ENCODE data around the gene BPIFB4.
"Not testable (repeated sequence)": the region's sequence is repeated elsewhere in the genome, so short reads cannot be mapped to it uniquely, and the experiment has no call there.

BPIFB4 gene

DNA sequence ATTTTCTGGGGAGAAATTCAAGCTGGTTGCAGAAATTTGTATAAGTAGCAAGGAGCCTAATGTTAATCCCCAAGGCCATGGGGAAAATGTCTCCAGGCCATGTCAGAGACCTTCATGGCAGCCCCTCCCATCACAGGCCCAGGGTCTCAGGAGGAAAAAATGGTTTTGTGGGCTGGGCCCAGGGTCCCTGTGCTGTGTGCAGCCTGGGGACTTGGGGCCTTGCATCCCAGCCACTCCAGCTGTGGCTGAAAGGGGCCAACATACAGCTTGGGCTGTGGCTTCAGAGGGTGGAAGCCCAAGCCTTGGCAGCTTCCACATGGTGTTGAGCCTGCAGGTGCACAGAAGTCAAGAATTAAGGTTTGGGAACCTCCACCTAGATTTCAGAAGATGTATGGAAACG is 42.9 kb downstream of the BPIFB4 start:
- DNase-seq: not testable (repeated sequence)

DNA sequence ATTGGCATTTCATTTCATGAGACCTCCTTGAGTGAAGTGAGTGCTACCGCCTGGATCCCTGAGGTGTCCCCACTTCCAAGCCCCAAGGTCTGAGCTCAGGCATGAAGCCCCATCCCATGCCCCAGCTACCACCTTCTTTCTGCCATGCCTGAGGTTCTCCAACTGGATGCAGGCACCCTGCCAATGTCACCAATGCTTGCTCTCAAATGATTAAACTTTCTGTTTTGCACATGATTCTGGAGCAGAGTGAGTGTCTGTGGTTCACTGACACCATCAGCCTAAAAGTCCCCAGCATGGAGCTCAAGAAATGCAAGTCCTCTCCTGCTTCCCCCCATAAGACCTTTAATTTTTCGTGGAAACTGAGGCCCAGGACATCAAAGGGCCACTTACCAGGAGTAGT is 44.8 kb downstream of the BPIFB4 start:
- no peak for DNase-seq

DNA sequence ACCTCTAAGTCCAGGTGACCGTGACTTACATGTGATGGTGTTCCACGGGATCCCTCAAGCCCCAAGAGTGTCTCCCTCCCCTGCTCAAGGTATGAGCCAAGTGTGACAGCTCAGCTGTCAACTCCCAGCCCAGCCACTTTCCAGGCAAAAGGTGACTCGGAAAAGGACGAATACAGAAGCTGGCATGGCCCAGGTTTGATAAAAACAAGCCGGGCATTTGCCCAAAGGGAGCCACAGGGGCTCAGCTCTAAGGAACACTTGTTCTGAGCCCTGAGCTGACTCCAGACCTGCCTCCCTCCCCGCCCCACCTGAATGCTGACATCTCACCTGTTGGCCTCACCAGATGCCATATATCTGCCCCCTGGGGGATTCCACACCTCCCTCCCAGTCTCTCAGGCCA is 45.6 kb downstream of the BPIFB4 start:
- DNase-seq: no peak

DNA sequence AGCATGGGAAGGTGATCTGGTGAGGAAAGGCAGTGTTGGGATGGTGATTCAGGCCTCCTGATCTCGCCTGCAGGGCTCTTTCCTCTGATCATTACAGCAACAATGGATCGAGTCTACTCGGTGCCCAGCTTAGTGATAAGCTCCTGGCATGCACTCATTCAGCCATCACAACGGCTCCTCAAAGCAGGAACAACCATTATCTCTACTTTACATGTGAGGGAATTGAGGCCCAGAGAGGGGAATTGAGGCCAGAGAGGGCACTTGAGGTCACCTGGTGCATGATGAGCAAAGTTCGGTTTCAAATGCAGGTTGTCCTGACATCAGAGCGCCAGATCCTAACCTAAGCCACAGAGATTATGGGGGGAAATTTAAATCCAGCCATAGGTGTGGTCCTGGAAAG is 46.5 kb downstream of the BPIFB4 start:
- no peak for DNase-seq

DNA sequence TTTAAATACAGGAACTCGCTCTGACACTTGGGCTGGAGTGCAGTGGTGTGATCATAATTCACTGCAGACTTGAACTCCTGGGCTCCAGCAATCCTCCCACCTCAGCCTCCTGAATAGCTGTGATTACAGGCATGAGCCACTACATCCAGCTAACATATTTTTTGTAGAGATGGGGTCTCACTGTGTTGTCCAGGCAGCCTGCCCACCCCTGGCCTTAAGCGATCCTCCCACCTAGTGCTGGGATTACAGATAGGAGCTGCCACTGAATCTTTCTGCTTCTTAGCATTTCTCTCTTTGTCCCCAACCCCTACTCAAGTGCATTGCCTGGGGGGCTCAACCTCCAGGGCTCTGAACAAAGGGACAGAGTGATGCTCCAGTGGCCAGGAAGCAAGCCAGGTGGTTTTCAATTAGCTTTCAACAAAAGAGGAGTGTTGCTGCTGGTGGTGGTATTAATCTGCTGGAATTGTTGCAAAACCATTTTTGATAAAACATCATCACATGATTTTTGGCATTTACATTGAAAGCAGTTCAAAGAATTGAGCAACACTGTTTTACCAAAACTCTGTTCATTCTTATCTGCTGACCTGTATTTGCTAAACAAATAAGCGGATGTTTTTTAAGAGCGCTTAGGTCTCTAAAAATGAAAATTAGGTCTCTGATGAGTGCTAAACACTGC is 48.1 kb downstream of the BPIFB4 start:
- no peak for DNase-seq

DNA sequence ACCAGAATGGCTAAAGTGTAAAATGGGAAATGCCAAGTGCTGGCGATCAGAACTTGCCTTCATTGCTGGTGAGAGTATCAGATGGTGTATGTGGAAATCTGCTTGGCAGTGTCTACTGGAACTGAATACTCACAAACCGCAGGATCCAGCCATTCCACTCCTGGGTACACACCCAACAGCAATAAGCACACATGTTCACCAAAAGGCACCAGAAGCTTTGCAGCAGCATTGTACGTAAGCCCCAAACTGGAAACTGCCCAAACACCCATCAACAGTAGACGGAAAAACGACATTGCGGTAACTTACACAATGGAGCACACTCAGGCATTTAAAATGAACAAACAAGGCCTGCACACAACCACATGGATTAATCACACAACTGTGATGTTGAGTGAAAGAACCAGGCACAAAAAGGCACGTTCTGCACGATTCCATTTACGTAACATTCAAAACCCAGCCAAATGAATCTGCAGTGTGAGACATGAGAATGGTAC is 51.2 kb downstream of the BPIFB4 start:
- DNase-seq: no peak

DNA sequence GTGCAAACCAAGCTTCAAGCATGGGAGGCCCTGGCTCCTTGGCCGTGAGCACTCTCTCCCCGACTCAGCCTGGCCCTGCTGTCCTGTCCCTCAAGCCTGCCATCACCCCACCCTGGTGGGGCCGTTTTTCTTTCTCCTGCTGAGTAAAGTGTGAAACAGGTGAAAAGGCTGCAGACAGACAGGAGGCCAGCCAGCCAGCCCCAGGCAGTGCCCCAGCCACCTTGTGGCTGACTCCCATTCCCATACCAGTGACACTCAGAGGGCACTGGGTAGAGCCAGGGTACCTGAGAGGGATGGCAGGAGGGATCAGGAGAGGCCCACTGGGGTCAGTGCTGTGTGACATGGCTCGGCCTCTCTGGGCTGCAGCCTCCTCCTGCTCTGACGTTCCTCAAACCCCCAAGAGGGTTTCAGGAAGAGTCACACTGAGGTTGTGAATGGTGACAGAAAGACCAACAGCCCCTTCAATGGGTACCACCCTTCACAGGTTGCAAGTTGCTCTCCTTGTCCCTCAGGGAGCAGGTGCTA is 52.6 kb downstream of the BPIFB4 start:
- no peak for DNase-seq

DNA sequence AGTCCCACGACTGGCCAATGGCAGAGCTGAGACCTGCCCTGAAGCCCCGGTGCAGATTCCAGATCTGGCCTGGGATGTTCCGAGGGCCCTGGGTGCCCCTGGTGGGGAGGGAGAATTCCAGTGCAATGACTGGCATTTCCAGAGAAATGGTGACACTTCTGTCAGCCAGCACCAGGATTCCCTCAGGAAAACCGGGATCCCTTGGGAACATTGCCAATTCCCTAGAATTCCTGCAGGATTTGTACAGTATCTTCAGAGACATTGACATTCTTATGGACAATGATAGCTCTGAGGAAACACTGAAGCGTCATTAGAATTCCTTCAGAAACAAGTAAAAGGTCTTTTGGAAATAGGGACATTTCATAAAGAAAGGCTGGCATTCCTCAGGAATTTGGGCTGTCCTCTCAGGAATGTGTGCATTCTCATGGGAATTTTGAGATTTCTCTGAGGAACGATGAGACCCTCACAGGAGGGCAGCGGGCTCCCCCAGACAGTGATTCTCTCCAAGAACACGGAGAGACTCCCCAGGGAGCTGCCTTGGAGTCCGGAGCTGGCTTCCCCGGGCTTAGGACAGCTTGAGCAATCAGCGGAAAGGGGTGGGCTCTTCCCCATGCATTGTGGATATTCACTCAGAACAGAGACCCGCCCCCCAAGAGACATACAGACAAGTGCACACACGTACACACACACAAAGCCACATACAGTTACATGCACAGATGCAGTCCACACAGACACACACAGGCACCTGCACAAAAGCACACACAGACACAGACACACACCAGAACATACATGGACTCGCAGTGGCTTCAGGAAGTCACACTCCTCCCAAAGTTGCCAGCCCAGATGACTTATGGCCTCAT is 53.3 kb downstream of the BPIFB4 start:
- no peak for DNase-seq

DNA sequence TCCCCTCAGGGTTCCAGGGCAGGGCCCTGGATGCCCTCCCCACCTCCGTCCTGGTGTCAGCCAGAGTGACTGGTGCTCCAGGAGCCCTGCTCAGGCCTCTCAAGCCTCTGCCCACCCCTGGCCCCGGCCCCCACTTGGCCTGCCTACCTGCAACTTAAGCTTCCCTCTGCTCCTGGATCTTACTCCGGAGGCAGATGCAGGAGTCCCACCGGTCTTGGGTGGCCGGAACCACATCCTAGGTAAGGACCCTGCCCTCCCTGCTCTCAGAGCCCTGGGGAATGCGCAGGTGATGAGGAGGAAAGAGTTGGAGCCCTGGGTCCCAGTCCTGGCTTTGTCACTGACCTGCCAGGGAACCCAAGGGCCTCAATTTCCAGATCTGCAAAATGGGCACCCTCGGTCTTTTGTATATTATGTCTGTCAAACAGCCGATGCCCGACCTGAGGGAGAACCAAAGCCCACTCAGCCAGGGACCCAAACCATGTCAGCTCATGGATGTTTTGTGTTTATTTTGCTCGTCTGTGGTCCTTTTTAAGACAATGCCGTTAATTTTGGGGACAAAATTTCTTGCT is 54.0 kb downstream of the BPIFB4 start:
- DNase-seq: no peak

DNA sequence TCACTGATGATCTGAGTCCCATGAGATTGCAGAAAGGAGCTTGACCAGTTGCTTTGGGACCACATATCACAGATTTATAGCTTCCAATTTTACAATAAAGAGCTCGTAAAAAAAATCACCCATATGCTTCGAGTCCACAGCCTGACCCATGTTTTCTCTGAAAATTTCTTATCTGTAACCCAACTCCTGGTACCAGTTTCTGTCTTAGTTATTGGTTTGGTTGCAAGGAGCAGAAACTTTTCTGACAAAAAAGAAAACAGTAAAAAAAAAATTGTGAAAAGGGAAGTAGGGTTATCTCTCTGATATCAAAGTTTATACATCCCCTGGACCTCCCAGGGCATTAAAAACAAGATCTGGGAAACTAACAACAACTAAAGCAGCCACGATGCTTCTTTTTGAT is 57.8 kb downstream of the BPIFB4 start:
- no peak for DNase-seq

DNA sequence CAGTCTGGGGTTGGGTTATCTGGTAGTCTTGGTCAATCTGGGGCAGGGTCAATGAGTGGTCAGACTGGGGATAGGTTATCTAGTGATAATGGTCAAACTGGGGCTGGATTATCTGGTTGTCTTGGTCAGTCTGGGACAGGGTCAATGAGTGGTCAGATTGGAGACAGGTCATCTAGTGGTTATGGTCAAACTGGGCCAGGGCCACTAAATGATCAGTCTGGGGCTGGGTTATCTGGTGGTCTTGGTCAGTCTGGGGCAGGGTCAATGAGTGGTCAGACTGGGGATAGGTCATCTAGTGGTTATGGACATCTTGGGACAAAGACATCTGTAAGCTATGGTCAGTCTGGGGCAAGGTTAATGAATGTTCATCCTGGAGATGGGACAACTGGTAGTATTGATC is 60.0 kb downstream of the BPIFB4 start:
- no peak for DNase-seq

DNA sequence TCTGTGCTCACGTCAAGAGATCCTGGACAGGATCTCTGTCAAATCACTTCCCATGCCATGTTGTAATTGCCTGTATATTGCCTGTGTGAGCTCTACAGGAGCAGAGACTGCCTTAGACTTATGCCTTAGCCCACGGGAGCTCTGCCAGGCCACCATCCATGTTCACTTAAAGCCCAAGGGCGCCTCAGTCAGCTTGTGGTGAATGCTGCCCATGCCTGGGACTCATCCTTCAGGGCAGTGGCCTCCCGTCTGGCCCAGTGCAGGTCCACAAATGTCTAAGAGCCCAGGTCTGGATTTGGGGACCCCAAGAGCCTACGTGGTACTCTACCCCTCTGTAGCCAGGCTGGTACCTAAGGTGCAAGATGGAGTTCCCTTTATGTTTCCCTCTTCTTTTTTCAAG is 66.1 kb downstream of the BPIFB4 start:
- no peak for DNase-seq

DNA sequence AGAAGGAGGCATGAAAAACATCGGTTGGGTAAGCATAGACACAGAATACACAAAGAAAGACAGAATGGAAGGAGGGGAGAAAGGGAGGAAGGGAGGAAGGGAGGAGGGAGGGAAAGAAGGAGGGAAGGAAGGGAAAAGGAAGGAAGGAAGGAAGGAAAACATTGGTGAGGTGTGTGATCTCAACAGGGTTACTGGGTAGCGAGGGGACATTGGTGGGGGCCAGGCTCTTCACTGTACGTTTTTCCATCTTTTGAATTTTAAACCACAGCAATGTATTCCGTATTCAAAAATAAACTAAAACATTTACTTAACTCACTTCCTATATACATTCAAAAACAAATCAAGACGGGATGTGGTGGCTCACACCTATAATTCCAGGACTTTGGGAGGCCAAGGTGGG is 67.9 kb downstream of the BPIFB4 start:
- no peak for DNase-seq

DNA sequence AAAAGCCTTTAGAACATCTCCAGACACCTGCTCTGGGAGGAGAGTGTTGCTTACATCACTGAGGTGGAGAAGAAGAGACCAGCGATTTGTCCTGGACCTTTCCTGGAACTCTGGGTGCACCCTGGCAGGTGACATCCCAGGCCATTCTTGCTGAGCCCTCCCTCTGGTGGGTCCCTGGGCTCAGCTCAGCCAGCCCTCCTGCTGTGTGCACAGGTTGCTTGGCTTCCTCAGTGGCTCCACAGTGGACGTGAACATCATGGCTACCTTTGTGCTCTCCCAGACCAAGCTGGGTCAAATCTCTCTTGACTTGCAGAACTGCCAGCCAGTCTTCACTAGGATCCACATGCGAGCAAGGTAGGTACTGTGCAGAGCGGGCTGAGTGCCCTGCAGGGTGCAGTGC is 68.6 kb downstream of the BPIFB4 start:
- no peak for DNase-seq

DNA sequence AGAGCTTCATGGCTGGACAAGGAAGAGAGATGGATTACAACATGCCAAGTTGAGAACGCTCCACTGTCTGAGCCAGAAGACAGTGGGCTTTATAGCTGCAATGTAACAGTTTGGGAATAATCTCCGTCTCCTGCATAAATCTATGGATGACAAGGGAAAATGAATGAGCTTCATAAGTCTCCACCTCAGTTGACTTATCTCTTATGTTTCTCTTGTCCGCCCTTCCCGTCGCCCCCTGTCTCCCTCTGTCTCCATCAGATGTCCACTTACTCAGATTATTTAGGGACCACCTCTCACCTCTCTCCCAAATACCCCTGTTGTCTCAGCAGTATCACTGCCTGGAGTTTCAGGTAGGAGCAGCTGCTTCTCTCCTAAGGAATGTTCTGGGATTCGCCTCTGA is 74.8 kb downstream of the BPIFB4 start:
- no peak for DNase-seq

DNA sequence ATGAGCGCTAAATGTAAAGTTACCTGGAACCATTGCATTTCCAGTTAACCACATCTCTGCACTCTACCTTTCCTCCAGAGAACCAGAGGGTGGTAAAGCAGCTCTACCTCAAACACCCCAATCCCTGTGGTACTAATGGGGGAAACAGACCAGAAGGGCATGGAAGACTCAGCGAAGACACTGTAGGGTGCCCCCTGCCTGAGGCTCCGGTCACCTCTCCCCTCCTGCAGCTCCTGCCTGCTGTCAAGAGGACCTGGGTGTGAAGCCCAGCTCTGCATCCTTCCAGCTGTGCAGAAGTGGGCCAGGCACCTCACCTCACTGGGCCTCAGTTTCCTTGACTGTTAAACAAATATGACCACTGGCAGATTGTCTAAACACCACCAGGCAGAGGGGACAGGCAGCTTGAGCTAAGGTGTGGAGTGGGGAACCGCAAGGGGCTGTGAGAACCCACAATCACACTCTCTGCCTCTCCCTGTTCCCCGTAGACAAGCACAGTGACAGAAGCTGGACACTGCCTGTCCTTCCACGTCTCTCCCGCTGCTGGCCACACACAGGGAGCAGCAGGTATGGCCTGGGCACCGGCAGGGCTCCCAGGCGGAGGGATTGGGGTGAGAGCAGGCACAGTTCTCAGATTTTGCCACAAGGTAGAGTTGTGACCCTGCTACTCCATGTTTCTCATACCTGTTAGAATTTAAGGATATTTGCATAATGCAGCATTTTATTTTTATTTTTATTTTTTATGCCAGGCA is 79.4 kb downstream of the BPIFB4 start:
- no peak for DNase-seq

DNA sequence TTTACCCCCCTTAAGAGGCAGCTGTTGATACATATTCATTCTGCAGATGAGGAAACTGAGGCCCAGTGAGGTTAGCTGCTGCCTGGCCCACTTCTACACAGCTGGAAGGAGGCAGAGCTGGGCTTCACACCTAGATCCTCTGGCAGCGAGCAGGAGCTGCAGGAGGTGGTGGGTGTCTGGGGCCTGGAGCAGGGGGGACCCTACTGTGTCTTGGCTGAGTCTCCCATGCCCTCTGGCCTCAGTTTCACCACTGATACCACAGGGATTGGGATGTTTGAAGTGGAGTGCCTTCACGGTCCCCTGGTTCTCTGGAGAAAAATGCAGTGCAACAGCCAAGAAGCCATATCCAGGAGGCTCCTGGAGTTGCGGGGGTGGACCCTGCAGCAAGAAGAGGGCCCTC is 80.3 kb downstream of the BPIFB4 start:
- DNase-seq: no peak

DNA sequence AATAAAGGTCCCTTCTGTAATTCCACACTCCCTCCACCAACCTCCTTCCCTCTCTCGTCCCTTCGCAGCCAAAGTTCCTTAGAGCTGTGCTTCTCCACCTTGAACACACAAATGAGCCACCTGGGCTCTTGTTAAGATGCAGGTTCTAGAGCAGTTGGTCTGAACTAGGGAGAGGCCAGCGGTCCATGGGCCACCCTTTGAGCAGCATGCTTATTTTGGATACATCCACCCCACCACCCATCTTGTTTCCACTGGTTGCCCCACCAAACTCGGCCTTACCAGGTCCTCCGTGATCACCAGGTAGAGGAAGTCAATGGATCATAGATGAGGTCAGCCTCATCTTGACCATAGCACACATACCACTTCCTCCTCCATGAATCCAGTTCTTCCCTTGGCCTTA is 81.2 kb downstream of the BPIFB4 start:
- no peak for DNase-seq
